ENCODE results near the gene ZNF511.
"Not testable (repeated sequence)": the region's sequence is repeated elsewhere in the genome, so short reads cannot be mapped to it uniquely, and the experiment has no call there.

Gene ZNF511

DNA sequence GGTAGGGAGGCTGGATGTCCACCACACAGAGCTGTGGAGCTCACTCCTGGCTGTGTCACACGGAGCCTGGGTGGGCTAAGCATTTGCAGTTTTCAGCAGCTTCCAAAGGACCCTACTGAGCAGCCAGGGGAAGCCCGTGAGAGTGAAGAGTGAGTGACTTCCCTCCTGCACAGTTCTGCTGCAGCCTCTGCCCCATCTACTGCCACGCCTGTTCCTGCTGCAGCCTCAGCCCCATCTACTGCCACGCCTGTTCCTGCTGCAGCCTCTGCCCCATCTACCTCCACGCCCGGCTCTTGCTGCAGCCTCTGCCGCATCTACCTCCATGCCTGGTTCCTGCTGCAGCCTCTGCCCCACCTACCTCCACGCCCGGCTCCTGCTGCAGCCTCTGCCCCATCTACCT, 44.3 kb upstream of the ZNF511 start:
- no peak overlapping the region for H3K4me3 ChIP-seq (ENCODE audit: low read depth, low read length)
- TF ChIP-seq, protein P1, sequence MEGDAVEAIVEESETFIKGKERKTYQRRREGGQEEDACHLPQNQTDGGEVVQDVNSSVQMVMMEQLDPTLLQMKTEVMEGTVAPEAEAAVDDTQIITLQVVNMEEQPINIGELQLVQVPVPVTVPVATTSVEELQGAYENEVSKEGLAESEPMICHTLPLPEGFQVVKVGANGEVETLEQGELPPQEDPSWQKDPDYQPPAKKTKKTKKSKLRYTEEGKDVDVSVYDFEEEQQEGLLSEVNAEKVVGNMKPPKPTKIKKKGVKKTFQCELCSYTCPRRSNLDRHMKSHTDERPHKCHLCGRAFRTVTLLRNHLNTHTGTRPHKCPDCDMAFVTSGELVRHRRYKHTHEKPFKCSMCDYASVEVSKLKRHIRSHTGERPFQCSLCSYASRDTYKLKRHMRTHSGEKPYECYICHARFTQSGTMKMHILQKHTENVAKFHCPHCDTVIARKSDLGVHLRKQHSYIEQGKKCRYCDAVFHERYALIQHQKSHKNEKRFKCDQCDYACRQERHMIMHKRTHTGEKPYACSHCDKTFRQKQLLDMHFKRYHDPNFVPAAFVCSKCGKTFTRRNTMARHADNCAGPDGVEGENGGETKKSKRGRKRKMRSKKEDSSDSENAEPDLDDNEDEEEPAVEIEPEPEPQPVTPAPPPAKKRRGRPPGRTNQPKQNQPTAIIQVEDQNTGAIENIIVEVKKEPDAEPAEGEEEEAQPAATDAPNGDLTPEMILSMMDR (IDR thresholded peaks at IDR 0.05; ENCODE audit: low read depth, low read length), result no peak
- DNase-seq (ENCODE audit: low read depth, low spot score), result no peak
- in situ Hi-C loops (cut with HindIII; ENCODE audit: low sequenced_read_pairs), result no loop called here

DNA sequence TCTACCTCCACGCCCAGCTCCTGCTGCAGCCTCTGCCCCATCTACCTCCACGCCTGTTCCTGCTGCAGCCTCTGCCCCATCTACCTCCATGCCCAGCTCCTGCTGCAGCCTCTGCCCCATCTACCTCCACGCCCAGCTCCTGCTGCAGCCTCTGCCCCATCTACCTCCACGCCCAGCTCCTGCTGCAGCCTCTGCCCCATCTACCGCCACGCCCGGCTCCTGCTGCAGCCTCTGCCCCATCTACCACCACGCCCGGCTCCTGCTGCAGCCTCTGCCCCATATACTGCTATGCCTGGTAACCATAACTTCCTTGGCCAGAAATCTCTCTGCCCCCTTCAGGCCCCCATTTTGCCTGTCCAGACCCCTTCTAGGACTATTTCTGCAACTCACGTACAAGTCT, 43.7 kb upstream of the ZNF511 start:
- in situ Hi-C loops (cut with HindIII; ENCODE audit: low sequenced_read_pairs); DNase-seq (ENCODE audit: low read depth, low spot score); H3K4me3 ChIP-seq (ENCODE audit: low read depth, low read length): not testable (repeated sequence)

DNA sequence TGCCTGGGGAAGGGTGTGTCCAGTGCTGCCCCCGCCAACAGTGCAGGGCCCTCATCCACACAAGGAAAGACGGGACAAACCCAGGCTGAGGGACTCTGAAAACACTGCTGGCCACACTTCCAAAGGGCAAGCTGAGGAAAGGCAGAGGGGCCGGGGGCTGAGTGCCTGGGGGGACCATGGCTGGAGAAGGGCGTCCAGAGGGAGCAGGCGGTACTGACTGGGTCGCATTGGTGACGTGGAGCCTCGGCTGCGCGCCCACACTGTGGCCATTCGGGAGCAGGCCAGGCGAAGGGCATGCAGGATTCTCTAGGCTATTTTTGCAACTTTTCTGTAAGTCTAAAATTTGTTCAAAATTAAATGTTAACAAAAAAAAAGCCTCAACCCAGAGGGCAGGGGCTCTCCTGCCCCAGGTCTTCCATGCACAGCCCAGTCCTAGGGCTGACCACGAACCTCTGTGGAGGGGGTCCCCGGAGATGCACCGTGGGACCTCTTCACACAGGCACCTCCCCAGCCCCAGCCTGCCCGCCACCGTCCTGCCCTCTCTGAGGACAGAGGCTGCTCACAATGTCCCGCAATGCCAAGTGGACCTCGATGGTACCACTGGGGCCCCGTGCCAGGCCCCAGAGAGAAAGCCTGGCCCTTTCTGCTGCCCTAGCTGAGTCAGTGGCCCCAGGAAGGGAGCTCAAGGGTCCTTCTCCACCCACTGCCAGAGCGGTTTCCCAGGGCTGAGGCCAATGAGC, 42.5 kb upstream of the ZNF511 start:
- no peak for DNase-seq (ENCODE audit: low read depth, low spot score)
- in situ Hi-C loops (cut with HindIII; ENCODE audit: low sequenced_read_pairs), result no loop called here
- TF ChIP-seq, protein P1 (IDR thresholded peaks at IDR 0.05; ENCODE audit: low read depth, low read length), result no peak
- no peak overlapping the region for H3K4me3 ChIP-seq (ENCODE audit: low read depth, low read length)

DNA sequence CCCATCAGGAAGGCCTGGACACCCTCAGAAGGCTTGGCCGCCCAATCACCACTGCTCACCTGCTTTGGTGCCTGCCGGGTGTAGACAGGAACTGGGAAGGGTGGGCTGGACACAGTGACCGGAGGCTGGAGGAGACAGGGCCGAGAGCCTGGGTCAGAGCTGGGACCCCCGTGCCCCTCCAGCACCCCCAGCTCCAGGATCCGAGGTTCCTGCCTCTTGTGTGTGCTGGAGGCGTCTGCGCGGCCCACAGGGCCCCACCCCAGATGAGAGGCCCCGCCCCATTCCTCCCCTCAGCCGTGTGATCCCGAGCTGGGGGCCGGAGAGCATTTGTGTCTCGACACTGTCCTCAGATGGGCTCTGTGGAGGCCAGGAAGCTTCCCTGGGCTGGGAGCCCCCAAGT, 41.4 kb upstream of the ZNF511 start:
- DNase-seq (ENCODE audit: low read depth, low spot score), result no peak
- TF ChIP-seq, protein P1 (IDR thresholded peaks at IDR 0.05; ENCODE audit: low read depth, low read length), result no peak
- in situ Hi-C loops (cut with HindIII; ENCODE audit: low sequenced_read_pairs), result no loop called here
- no peak overlapping the region for H3K4me3 ChIP-seq (ENCODE audit: low read depth, low read length)

DNA sequence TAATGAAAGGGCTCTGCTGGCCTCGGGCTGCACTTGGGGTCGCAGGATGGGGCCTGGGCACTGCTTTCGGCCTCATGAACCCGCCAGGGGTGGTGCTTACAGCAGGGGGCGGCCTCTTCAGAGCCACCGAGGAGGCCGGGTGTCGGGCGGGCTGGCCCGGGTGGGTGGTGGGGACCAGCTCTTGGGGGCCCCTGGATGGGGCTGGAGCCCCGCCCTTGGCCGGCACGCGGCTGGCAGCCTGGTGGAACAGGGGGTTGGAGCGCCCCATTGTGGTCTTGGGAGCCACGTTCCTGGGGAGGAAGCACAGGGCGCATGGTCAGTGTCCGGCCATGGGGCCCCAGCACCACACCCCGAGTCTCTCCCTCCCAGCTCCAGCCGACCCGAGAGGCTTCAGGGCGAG, 40.9 kb upstream of the ZNF511 start:
- no peak overlapping the region for H3K4me3 ChIP-seq (ENCODE audit: low read depth, low read length)
- in situ Hi-C loops (cut with HindIII; ENCODE audit: low sequenced_read_pairs), result no loop called here
- TF ChIP-seq, protein P1 (IDR thresholded peaks at IDR 0.05; ENCODE audit: low read depth, low read length), result no peak
- DNase-seq (ENCODE audit: low read depth, low spot score), result no peak

DNA sequence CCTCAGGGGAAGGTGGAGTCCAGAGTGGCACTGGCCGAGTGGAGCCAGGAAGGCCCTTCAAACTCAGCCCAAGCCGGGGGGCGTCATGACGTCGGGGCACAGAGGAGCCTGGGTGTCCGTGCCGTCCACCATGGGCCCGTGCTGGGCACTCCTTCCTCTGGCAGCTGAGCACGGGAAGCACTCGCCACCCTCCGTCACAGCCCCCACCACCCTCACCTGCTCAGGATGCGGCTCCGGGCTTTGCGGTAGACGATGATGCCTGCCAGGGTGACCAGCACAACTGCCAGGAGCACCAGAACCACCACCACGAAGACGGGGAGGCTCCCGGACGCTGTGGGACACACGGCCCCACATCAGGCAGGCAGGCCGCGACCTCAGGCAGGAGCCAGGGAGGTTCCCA, 40.2 kb upstream of the ZNF511 start:
- no peak overlapping the region for H3K4me3 ChIP-seq (ENCODE audit: low read depth, low read length)
- no peak for DNase-seq (ENCODE audit: low read depth, low spot score)
- TF ChIP-seq, protein P1 (IDR thresholded peaks at IDR 0.05; ENCODE audit: low read depth, low read length), result no peak
- in situ Hi-C loops (cut with HindIII; ENCODE audit: low sequenced_read_pairs), result no loop called here

DNA sequence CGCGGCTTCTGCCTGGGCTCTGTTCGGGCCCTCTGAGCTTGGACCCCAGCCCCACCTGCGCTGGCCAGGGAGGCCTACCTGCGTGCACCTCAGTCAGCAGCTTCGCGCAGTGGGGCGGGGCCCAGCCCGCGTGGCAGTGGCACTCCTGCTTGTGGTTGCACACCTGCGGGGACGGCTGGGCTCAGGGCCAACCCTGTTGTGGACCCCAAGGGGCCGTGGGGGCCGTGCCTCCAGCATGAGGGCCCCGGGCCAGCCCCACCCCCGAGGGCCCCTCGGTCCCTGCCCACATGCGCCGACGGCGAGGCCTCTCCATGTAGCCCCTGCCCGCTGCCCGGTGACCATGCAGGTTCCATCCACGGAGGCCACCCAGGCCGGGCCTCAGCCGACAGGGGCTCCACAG, 39.3 kb upstream of the ZNF511 start:
- no peak overlapping the region for H3K4me3 ChIP-seq (ENCODE audit: low read depth, low read length)
- no peak for DNase-seq (ENCODE audit: low read depth, low spot score)
- in situ Hi-C loops (cut with HindIII; ENCODE audit: low sequenced_read_pairs), result no loop called here
- TF ChIP-seq, protein P1 (IDR thresholded peaks at IDR 0.05; ENCODE audit: low read depth, low read length), result no peak
